COR-L47 (cell line): ENCODE data around the gene SLC7A5.
A peak's percentile ranks its signal among the peaks of the same experiment; 100 is the strongest.
"Not testable (repeated sequence)": the region's sequence is repeated elsewhere in the genome, so short reads cannot be mapped to it uniquely, and the experiment has no call there.

Source experiments
- DNase-seq: peaks from one replicate; lab custom pipeline; 2025; lab: John Stamatoyannopoulos, UW

The SLC7A5 gene

GRCh38 chr16:87794485-87795078 lies 74.7 kb downstream of the SLC7A5 start:
- DNase-seq, result no peak

DNA sequence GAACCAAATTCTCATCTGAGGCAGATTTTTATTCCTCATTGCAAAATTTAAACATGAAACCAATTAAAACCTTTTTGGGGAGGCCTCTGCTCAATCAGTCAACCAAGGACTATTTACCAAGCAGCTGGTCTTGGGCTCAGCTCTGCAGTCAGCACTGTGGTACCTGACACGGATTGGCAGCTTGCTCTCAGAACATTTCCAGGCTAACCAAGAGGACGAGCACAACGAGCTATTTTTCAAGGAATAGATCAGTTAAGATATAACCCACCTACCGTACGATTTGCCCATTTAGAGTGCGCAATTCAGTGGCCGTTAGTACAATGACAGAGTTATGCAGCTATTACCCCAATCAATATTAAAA lies 77.1 kb downstream of the SLC7A5 start:
- no peak for DNase-seq

DNA sequence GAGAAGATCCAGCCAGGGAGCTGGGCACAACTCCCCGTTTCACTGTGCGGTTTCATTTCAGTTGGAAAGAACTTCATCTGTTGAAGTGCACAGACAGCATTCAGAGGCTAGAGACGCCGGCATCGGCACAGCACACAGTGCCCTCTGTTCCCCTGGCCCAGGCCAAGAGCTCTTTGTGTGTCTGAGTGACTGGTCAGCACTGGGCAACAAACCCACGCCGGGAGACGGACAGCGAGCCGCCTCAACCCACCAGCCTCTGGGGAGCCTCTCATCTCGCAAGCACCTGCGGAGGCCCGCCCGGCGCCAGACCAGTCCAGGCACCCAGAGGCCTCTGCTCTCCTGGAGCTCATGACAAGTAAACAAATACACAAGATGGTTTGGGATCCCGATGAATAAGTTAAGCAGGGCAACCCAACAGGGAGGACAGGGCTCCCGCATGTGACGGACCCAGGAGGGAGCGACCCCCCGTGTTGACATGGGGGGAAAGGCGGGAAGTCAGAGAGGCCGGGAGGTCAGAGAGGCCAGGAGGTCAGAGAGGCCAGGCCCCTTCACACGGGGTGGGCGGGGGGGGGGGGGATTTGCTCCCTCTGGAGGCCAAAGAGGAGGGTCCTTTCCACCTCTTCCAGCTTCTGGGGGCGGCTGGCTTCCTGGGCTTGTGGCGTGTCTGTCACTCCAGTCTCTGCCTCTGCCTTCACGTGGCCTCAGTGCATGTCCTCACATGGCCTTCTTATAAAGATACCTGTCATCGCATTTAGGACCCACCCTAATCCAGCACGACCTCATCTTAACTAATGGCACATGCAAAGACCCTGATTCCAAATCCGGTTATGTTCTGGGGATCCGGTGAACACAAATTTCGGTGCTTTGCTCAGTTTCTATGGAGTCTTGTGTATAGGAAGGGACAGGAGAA lies 77.8 kb downstream of the SLC7A5 start:
- DNase-seq, result no peak

DNA sequence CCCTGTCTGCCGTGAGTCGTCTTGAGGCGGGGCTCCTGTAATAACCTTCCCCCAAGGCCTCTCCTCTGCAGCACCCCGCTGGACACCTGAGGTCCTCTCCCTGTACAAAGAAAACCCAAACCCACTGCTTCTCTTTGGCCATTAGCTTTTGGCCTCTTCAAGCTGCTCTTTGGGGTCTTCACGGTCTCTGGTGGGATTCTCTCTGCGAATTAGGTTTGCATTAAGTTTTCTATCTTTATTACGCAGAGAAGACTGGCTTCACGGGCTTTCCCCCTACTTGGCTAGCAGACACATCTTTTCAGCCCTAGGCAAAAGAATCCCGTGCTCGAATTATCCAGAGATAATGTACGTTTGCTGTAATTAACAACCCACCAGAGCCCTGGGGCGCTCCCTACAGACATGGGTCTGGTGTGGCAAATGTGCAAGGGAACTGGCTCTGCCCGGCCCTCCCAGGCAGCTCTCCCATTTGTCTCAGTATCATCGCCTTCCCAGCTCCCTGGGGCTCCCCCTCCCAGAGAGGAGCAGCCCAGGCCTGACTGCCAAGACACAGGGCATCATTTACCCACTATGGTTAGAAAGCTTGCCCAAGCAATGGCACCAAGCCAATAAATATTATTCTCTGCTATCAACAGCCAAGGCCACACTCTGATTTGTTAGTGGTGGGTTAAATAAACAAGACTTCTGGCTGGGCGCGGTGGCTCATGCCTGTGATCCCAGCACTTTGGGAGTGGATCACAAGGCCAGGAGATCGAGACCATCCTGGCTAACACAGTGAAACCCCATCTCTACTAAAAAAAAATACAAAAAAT lies 78.8 kb downstream of the SLC7A5 start:
- peak; percentile 94 for DNase-seq

- no peak for DNase-seq
Observed at GRCh38 chr16:87789437-87790291, 79.6 kb downstream of the SLC7A5 start.

GRCh38 chr16:87788730-87789436 lies 80.4 kb downstream of the SLC7A5 start:
- not testable (repeated sequence) for DNase-seq

DNA sequence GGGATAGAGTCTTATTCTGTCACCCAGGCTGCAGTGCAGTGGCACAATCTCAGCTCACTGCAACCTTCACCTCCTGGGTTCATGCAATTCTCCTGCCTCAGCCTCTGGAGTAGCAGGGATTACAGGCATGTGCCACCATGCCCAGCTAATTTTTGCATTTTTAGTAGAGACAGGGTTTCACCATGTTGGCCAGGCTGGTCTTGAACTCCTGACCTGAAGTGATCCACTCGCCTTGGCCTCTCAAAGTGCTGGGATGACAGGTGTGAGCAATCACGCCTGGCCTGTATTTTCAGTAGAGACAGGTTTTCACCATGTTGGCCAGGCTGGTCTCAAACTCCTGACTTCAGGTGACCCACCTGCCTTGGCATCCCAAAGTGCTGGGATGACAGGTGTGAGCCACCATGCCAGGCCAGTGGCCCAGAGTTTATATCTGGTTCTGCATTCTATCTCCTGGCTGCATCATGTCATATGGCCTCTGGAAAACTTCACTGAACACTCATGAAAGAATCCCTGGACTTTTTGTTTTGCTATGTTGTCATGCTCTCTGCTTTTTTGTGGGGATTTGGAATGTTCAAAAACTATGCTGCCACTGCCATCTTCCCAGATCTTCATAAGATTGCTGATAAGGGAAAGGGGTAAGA lies 81.7 kb downstream of the SLC7A5 start:
- not testable (repeated sequence) for DNase-seq

DNA sequence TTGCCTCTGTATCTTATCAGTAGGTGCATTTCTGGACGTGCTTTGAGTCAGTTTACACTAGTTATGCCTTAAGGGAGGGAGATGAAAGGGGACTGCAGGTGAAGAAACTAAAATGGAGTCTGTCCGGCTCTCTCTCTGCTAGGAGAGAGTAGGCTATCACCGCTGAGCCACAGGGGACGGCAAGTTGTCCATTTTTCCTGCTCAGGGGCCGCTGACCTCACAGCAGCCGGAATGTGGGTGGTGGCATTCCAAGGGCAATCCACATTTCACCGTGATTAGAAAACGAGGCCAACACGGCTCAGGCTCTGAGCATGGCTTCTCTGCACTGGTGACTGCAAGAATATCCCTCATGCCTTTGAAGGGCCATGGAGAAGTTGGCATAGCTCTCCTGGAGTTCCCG lies 84.5 kb downstream of the SLC7A5 start:
- DNase-seq, result no peak

GRCh38 chr16:87782033-87782432 lies 87.3 kb downstream of the SLC7A5 start:
- no peak for DNase-seq

DNA sequence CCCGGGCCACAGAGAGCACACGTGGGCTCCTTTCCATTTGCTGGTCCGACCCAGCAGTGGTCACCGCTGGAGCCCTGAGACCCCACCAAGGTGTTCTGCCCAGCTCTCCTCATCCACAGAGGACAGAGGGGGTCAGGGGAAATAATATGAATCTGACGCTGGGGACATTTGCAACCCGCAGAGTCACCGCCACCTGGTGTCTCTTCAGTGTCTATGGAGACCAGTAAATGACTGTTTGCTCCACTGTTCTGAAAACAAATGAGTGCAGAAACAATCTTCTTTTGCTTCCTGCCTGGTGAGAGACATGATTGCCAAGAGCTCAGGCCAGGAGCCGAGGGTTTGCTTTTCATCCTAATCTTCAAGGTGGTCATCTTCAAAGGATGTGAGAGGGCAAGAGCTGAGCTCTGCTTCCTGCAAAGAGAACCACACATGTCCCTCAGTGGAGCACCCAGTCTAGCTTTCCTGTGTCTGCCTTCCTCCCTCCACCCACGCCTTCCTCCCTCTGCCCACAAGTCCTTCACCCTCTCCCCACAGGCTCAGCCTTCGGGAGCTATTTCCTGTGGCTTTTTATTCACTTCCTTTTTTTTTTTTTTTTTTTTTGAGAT lies 88.8 kb downstream of the SLC7A5 start:
- peak; percentile 77 for DNase-seq
